ENCODE data around the gene ATP9B. TPM values are rescaled to one million over a fixed set of nuclear protein-coding genes. Genes with fewer than 3 reads are reported as not detected.

Gene ATP9B
- total RNA-seq, 1 experiment from 2014 or later: 17.8 TPM

DNA sequence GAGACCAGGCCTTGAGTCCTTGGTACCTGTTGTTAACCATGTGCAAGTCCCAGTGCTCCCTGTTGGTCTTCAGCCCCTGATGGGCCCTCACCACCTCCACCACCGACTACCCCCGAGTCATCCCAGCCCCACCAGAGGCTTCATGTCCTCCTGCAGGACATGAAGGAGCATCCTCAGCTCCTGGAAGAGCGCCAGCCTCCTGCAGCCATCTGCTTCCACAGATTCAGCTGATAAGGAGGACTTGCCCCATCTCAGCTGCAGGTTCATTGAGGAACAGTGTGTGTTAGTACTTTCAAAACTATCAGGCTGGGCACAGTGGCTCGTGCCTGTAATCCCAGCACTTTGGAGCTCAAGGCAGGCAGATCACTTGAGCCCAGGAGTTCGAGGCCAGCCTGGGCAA, 151.9 kb downstream of the ATP9B start (continued):
- TF ChIP-seq, protein P1, sequence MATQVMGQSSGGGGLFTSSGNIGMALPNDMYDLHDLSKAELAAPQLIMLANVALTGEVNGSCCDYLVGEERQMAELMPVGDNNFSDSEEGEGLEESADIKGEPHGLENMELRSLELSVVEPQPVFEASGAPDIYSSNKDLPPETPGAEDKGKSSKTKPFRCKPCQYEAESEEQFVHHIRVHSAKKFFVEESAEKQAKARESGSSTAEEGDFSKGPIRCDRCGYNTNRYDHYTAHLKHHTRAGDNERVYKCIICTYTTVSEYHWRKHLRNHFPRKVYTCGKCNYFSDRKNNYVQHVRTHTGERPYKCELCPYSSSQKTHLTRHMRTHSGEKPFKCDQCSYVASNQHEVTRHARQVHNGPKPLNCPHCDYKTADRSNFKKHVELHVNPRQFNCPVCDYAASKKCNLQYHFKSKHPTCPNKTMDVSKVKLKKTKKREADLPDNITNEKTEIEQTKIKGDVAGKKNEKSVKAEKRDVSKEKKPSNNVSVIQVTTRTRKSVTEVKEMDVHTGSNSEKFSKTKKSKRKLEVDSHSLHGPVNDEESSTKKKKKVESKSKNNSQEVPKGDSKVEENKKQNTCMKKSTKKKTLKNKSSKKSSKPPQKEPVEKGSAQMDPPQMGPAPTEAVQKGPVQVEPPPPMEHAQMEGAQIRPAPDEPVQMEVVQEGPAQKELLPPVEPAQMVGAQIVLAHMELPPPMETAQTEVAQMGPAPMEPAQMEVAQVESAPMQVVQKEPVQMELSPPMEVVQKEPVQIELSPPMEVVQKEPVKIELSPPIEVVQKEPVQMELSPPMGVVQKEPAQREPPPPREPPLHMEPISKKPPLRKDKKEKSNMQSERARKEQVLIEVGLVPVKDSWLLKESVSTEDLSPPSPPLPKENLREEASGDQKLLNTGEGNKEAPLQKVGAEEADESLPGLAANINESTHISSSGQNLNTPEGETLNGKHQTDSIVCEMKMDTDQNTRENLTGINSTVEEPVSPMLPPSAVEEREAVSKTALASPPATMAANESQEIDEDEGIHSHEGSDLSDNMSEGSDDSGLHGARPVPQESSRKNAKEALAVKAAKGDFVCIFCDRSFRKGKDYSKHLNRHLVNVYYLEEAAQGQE (IDR thresholded peaks at IDR 0.05; ENCODE audit: low read depth): no peak
- TF ChIP-seq POLR2AphosphoS5 (IDR thresholded peaks at IDR 0.05; ENCODE audit: low read depth, low read length) (no peak), ZFX (IDR thresholded peaks at IDR 0.05) (no peak), CEBPB (IDR thresholded peaks at IDR 0.05; ENCODE audit: low read depth) (no peak), CBX3 (IDR thresholded peaks at IDR 0.05; ENCODE audit: low read depth) (no peak)

DNA sequence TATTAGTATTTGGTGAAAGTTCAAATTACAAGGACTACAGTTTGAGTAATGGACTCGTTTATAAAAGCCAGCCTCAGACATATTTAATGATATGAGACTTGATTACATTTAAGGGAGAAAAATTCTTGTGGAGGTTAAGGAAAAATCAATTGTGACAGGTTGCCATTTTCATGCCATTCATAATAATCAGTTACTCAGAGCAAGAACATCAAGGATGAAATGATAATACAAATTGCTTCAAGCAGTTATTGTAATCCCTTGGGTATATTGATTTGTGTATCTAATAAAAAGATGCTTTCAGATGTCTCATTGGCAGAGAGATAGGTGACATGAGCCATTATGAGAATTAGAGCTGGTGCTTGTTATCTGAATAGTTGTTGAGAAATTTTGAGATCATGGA, 153.6 kb downstream of the ATP9B start:
- DNase-seq (ENCODE audit: low read depth, low spot score) (no peak), ATAC-seq (no peak)
- Histone ChIP-seq H3K27me3 (ENCODE audit: insufficient read depth, low read length) (no peaks in the 10 kb centered on the region), H3K4me2 (ENCODE audit: low read length) (no peak overlapping the region), H2AFZ (ENCODE audit: low read depth, low read length, poor library complexity, severe bottlenecking) (no peak overlapping the region), H4K20me1 (ENCODE audit: insufficient read depth) (no peaks in the 10 kb centered on the region), H3K4me3 (replicated peaks in 1 of 2; ENCODE audit: low read depth in 1 of 2, low read length in 2 of 2) (no peak overlapping the region), H3K4me1 (ENCODE audit: control insufficient read depth in 1 of 2, insufficient read depth in 2 of 2, low read length in 2 of 2) (no peaks in the 10 kb centered on the region), H3K79me2 (ENCODE audit: insufficient read depth, low read length) (no peaks in the 10 kb centered on the region), H3K9ac (ENCODE audit: low read length) (no peak overlapping the region), H3K9me3 (ENCODE audit: control insufficient read depth in 1 of 2, insufficient read depth in 1 of 2, low read depth in 1 of 2, low read length in 2 of 2) (no peaks in the 10 kb centered on the region), H3K9me2 (ENCODE audit: insufficient read depth) (no peaks in the 10 kb centered on the region), H3K36me3 (ENCODE audit: control insufficient read depth in 1 of 2, insufficient read depth in 2 of 2, low read length in 2 of 2) (no peaks in the 10 kb centered on the region), H3K27ac (ENCODE audit: low read depth, low read length) (no peak overlapping the region)
- BruUV-seq (replicated peaks): no TSS peak
- intact Hi-C loops (cut with micrococcal nuclease): no loop called here
- ChIA-PET RAD21 (ENCODE audit: low non-redundant PET in 1 of 2, low total read pairs in 2 of 2, uncharacterized antibody in 2 of 2, unreplicated experiment in 2 of 2) (no interaction called here), POLR2A (no interaction called here), CTCF (no interaction called here)
- TF ChIP-seq, protein P2, sequence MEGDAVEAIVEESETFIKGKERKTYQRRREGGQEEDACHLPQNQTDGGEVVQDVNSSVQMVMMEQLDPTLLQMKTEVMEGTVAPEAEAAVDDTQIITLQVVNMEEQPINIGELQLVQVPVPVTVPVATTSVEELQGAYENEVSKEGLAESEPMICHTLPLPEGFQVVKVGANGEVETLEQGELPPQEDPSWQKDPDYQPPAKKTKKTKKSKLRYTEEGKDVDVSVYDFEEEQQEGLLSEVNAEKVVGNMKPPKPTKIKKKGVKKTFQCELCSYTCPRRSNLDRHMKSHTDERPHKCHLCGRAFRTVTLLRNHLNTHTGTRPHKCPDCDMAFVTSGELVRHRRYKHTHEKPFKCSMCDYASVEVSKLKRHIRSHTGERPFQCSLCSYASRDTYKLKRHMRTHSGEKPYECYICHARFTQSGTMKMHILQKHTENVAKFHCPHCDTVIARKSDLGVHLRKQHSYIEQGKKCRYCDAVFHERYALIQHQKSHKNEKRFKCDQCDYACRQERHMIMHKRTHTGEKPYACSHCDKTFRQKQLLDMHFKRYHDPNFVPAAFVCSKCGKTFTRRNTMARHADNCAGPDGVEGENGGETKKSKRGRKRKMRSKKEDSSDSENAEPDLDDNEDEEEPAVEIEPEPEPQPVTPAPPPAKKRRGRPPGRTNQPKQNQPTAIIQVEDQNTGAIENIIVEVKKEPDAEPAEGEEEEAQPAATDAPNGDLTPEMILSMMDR (IDR thresholded peaks at IDR 0.05 in 2 of 3, conservative IDR thresholded peaks at IDR 0.05 in 1 of 3; ENCODE audit: borderline replicate concordance in 1 of 3, insufficient read depth in 1 of 3, low read depth in 2 of 3, low read length in 2 of 3): no peak
- TF ChIP-seq POLR2A (IDR thresholded peaks at IDR 0.05; ENCODE audit: borderline replicate concordance, extremely low read depth, insufficient read depth, insufficient read length) (no peak), FOSL1 (IDR thresholded peaks at IDR 0.05; ENCODE audit: low read depth) (no peak), YY1 (IDR thresholded peaks at IDR 0.05; ENCODE audit: extremely low read depth, insufficient replicate concordance, low read depth, low read length) (no peak), SIN3A (IDR thresholded peaks at IDR 0.05; ENCODE audit: low read depth) (no peak), CBX3 (IDR thresholded peaks at IDR 0.05; ENCODE audit: low read depth) (no peak), RAD21 (IDR thresholded peaks at IDR 0.05; ENCODE audit: low read depth) (no peak), ZFX (IDR thresholded peaks at IDR 0.05) (no peak), SP1 (IDR thresholded peaks at IDR 0.05; ENCODE audit: low read depth) (no peak), ZNF274 (IDR thresholded peaks at IDR 0.05; ENCODE audit: low read depth, low read length) (no peak)
- TF ChIP-seq, protein P1 (IDR thresholded peaks at IDR 0.05; ENCODE audit: low read depth): no peak
- TF ChIP-seq, protein P3, sequence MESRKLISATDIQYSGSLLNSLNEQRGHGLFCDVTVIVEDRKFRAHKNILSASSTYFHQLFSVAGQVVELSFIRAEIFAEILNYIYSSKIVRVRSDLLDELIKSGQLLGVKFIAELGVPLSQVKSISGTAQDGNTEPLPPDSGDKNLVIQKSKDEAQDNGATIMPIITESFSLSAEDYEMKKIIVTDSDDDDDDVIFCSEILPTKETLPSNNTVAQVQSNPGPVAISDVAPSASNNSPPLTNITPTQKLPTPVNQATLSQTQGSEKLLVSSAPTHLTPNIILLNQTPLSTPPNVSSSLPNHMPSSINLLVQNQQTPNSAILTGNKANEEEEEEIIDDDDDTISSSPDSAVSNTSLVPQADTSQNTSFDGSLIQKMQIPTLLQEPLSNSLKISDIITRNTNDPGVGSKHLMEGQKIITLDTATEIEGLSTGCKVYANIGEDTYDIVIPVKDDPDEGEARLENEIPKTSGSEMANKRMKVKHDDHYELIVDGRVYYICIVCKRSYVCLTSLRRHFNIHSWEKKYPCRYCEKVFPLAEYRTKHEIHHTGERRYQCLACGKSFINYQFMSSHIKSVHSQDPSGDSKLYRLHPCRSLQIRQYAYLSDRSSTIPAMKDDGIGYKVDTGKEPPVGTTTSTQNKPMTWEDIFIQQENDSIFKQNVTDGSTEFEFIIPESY (IDR thresholded peaks at IDR 0.05; ENCODE audit: extremely low read depth, insufficient replicate concordance, low read length): no peak

Data from HCT116 (cell line).